Measurements from ENCODE around the gene STK24.

The STK24 gene

GRCh38 chr13:98586400-98587345, 9.8 kb upstream of the STK24 start:
- Histone ChIP-seq H3K9ac (ENCODE audit: insufficient read length) (no peak overlapping the region), H3K36me3 (ENCODE audit: insufficient read depth, low read length) (no peaks in the 10 kb centered on the region), H3K4me3 (peak overlapping the region; percentile 26; the same call in 1 of the 2 replicates), H3K27ac (peak overlapping the region; percentile 89), H3K9me3 (ENCODE audit: low read depth, low read length) (no peaks in the 10 kb centered on the region)
- TF ChIP-seq EZH2 (IDR thresholded peaks at IDR 0.05) (no peak), POLR2AphosphoS5 (IDR thresholded peaks at IDR 0.05; ENCODE audit: borderline replicate concordance, low read depth, low read length) (no peak), FOXP2 (optimal IDR thresholded peaks at IDR 0.05; ENCODE audit: control extremely low read depth, extremely low read length, insufficient read depth) (no peak)
- DNase-seq (ENCODE audit: low read depth, low spot score): no peak

GRCh38 chr13:98585946-98586345, 9.0 kb upstream of the STK24 start:
- no peak for TF ChIP-seq EZH2 (IDR thresholded peaks at IDR 0.05)
- TF ChIP-seq FOXP2 (optimal IDR thresholded peaks at IDR 0.05; ENCODE audit: control extremely low read depth, extremely low read length, insufficient read depth): no peak
- TF ChIP-seq POLR2AphosphoS5 (IDR thresholded peaks at IDR 0.05; ENCODE audit: borderline replicate concordance, low read depth, low read length): no peak
- Histone ChIP-seq H3K4me3 (peak overlapping the region; percentile 65; the same call in 1 of the 2 replicates), H3K27ac (peak overlapping the region; percentile 89), H3K9me3 (ENCODE audit: low read depth, low read length) (no peaks in the 10 kb centered on the region), H3K36me3 (ENCODE audit: insufficient read depth, low read length) (no peaks in the 10 kb centered on the region), H3K9ac (ENCODE audit: insufficient read length) (no peak overlapping the region)
- DNase-seq (ENCODE audit: low read depth, low spot score): no peak

- Histone ChIP-seq H3K36me3 (ENCODE audit: insufficient read depth, low read length) (no peaks in the 10 kb centered on the region), H3K27ac (peak overlapping the region; percentile 89), H3K4me3 (peak overlapping the region; percentile 65), H3K9me3 (ENCODE audit: low read depth, low read length) (no peaks in the 10 kb centered on the region), H3K9ac (ENCODE audit: insufficient read length) (peak overlapping the region; percentile 43)
- TF ChIP-seq POLR2AphosphoS5 (IDR thresholded peaks at IDR 0.05; ENCODE audit: borderline replicate concordance, low read depth, low read length): no peak
- TF ChIP-seq EZH2 (IDR thresholded peaks at IDR 0.05): no peak
- TF ChIP-seq FOXP2 (optimal IDR thresholded peaks at IDR 0.05; ENCODE audit: control extremely low read depth, extremely low read length, insufficient read depth): no peak
- no peak for DNase-seq (ENCODE audit: low read depth, low spot score)
Observed at GRCh38 chr13:98585398-98585754, 8.5 kb upstream of the STK24 start.

GRCh38 chr13:98584668-98585397, 7.9 kb upstream of the STK24 start:
- no peak for DNase-seq (ENCODE audit: low read depth, low spot score)
- H3K27ac ChIP-seq: peak overlapping the region; percentile 89
- H3K36me3 ChIP-seq (ENCODE audit: insufficient read depth, low read length): no peaks in the 10 kb centered on the region
- H3K9ac ChIP-seq (ENCODE audit: insufficient read length): peak overlapping the region; percentile 43
- TF ChIP-seq FOXP2 (optimal IDR thresholded peaks at IDR 0.05; ENCODE audit: control extremely low read depth, extremely low read length, insufficient read depth) (no peak), POLR2AphosphoS5 (IDR thresholded peaks at IDR 0.05; ENCODE audit: borderline replicate concordance, low read depth, low read length) (no peak), EZH2 (IDR thresholded peaks at IDR 0.05) (no peak)
- no peaks in the 10 kb centered on the region for H3K9me3 ChIP-seq (ENCODE audit: low read depth, low read length)
- H3K4me3 ChIP-seq: peak overlapping the region; percentile 65

- Histone ChIP-seq H3K9ac (ENCODE audit: insufficient read length) (no peak overlapping the region), H3K36me3 (ENCODE audit: insufficient read depth, low read length) (no peaks in the 10 kb centered on the region), H3K9me3 (ENCODE audit: low read depth, low read length) (no peaks in the 10 kb centered on the region), H3K4me3 (no peak overlapping the region), H3K27ac (no peak overlapping the region)
- DNase-seq (ENCODE audit: low read depth, low spot score): no peak
- TF ChIP-seq EZH2 (IDR thresholded peaks at IDR 0.05): no peak
- TF ChIP-seq POLR2AphosphoS5 (IDR thresholded peaks at IDR 0.05; ENCODE audit: borderline replicate concordance, low read depth, low read length): no peak
- TF ChIP-seq FOXP2 (optimal IDR thresholded peaks at IDR 0.05; ENCODE audit: control extremely low read depth, extremely low read length, insufficient read depth): no peak
Observed at GRCh38 chr13:98582947-98583346, 6.0 kb upstream of the STK24 start.

- H3K36me3 ChIP-seq (ENCODE audit: insufficient read depth, low read length): no peaks in the 10 kb centered on the region
- no peak overlapping the region for H3K4me3 ChIP-seq
- no peaks in the 10 kb centered on the region for H3K9me3 ChIP-seq (ENCODE audit: low read depth, low read length)
- TF ChIP-seq FOXP2 (optimal IDR thresholded peaks at IDR 0.05; ENCODE audit: control extremely low read depth, extremely low read length, insufficient read depth) (no peak), EZH2 (IDR thresholded peaks at IDR 0.05) (no peak), POLR2AphosphoS5 (IDR thresholded peaks at IDR 0.05; ENCODE audit: borderline replicate concordance, low read depth, low read length) (no peak)
- no peak overlapping the region for H3K9ac ChIP-seq (ENCODE audit: insufficient read length)
- no peak for DNase-seq (ENCODE audit: low read depth, low spot score)
- H3K27ac ChIP-seq: peak overlapping the region; percentile 35
Observed at GRCh38 chr13:98581971-98582702, 5.2 kb upstream of the STK24 start.

GRCh38 chr13:98581381-98581780, 4.5 kb upstream of the STK24 start:
- no peak for DNase-seq (ENCODE audit: low read depth, low spot score)
- Histone ChIP-seq H3K4me3 (no peak overlapping the region), H3K9ac (ENCODE audit: insufficient read length) (no peak overlapping the region), H3K27ac (peak overlapping the region; percentile 35; the same call in 1 of the 2 replicates), H3K36me3 (ENCODE audit: insufficient read depth, low read length) (no peaks in the 10 kb centered on the region), H3K9me3 (ENCODE audit: low read depth, low read length) (no peaks in the 10 kb centered on the region)
- no peak for TF ChIP-seq FOXP2 (optimal IDR thresholded peaks at IDR 0.05; ENCODE audit: control extremely low read depth, extremely low read length, insufficient read depth)
- no peak for TF ChIP-seq POLR2AphosphoS5 (IDR thresholded peaks at IDR 0.05; ENCODE audit: borderline replicate concordance, low read depth, low read length)
- TF ChIP-seq EZH2 (IDR thresholded peaks at IDR 0.05): no peak
